GM19025 (cell line): ENCODE measurements around the gene ARV1.
A peak's percentile ranks its signal among the peaks of the same experiment; 100 is the strongest.
"Not testable (repeated sequence)": the region's sequence is repeated elsewhere in the genome, so short reads cannot be mapped to it uniquely, and the experiment has no call there.

Experiments used
- ATAC-seq: cut with Tn5 transposase; IDR thresholded peaks from one replicate; pipeline ENCODE4 v1.9.1; 2021; ENCODE audit warnings: mild to moderate bottlenecking, low read depth, moderate library complexity; ENCODE audit not compliant: unreplicated experiment

ARV1 gene

GRCh38 chr1:230976360-230976759 lies 2.5 kb upstream of the ARV1 start:
- no peak for ATAC-seq

GRCh38 chr1:230976825-230977747 lies 1.8 kb upstream of the ARV1 start:
- no peak for ATAC-seq

GRCh38 chr1:230977761-230978490 lies 968 bp upstream of the ARV1 start:
- ATAC-seq = peak; percentile 4

GRCh38 chr1:230979389-230979716 lies 459 bp downstream of the ARV1 start:
- ATAC-seq = no peak

GRCh38 chr1:230979952-230980351 lies 1.1 kb downstream of the ARV1 start:
- no peak for ATAC-seq

GRCh38 chr1:230982696-230983095 lies 3.8 kb downstream of the ARV1 start:
- ATAC-seq = no peak

- ATAC-seq = no peak
Observed at GRCh38 chr1:230983811-230984210, 4.9 kb downstream of the ARV1 start.

GRCh38 chr1:230984622-230985515 lies 6.0 kb downstream of the ARV1 start:
- not testable (repeated sequence) for ATAC-seq

- ATAC-seq = no peak
Observed at GRCh38 chr1:230985711-230986110, 6.8 kb downstream of the ARV1 start.

- ATAC-seq = no peak
Observed at GRCh38 chr1:230986976-230987375, 8.1 kb downstream of the ARV1 start.

GRCh38 chr1:230987448-230987847 lies 8.6 kb downstream of the ARV1 start:
- ATAC-seq = no peak

- ATAC-seq = no peak
Observed at GRCh38 chr1:230992100-230992774, 13.3 kb downstream of the ARV1 start.

GRCh38 chr1:230994860-230995259 lies 16.0 kb downstream of the ARV1 start:
- ATAC-seq = no peak

GRCh38 chr1:231000201-231000600 lies 21.3 kb downstream of the ARV1 start:
- ATAC-seq = no peak

GRCh38 chr1:231000639-231001038 lies 21.7 kb downstream of the ARV1 start:
- no peak for ATAC-seq

GRCh38 chr1:231001892-231002291 lies 23.0 kb downstream of the ARV1 start:
- ATAC-seq = no peak

- ATAC-seq = not testable (repeated sequence)
Observed at GRCh38 chr1:231007535-231007934, 28.6 kb downstream of the ARV1 start.

- ATAC-seq = no peak
Observed at GRCh38 chr1:231011360-231011759, 32.5 kb downstream of the ARV1 start.

GRCh38 chr1:231011963-231012362 lies 33.1 kb downstream of the ARV1 start:
- no peak for ATAC-seq

- ATAC-seq = no peak
Observed at GRCh38 chr1:231013391-231014015, 34.6 kb downstream of the ARV1 start.
